Measurements from ENCODE around the gene LRG1. TPM values are rescaled to one million over a fixed set of nuclear protein-coding genes. Genes with fewer than 3 reads are reported as not detected.

The LRG1 gene, protein sequence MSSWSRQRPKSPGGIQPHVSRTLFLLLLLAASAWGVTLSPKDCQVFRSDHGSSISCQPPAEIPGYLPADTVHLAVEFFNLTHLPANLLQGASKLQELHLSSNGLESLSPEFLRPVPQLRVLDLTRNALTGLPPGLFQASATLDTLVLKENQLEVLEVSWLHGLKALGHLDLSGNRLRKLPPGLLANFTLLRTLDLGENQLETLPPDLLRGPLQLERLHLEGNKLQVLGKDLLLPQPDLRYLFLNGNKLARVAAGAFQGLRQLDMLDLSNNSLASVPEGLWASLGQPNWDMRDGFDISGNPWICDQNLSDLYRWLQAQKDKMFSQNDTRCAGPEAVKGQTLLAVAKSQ
- total RNA-seq: 1 to 10 TPM in 2 of 4 donors, under 1 TPM in 1, not detected in 1; 0.56 to 2.7 (median 2.0) TPM

DNA sequence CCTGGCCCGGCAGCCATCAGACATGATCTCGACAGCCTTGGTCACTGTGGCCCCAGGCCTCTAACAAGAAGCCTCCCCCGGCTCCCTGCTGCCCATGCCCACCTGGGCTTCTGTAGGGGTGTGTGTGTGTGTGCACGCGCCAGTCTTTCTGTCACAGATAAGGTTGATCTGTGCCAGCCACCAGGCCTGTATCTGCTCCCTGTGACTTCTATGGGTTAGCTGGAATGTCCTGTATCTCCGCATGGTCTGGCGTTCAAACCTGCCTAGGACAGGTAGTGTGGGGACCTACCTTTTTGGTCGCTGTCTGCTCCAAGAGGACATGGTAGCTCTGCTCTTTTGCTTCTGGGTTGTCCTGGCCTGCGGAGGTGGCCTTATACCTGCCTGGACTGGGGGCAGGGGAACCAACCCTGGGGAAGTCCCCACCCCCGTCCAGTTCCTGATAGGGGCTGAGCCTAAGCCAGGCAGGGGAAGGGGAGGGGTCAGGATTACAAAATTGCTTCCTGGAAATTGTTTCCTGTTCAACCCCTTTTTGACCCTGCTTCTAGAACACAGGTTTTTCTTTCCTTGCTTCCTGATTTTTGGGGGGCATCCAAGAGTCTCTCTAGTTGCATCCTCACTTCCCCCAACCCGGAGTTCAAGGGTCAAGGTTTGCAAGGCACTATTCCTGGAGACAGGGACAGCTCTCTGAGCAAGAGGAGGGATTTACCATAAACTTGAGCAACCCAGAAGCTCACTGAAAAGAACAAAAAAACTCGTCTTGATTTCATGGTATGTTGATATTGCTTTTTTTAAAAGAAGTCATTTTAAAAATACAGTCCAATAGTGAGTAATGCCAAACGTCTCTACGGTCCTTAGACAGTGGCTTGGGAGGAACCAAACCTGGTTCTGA is at the start of gene LRG1:
LRG1 (minus strand) TSS at position 344 of the 889 bp plus-strand sequence; CDS start at position 321, 23 bp downstream.
- peak; percentile 9 to 16 for DNase-seq
- intact Hi-C loops (cut with DNase I): no loop called here
- Histone ChIP-seq H3K27ac (no peak within 1 kb of the TSS), H3K9me3 (no peaks in the 10 kb centered on the region), H3K27me3 (no peaks in the 10 kb centered on the region), H3K36me3 (no peaks in the 10 kb centered on the region), H3K4me3 (replicated peaks in 1 of 3) (no peak within 1 kb of the TSS), H3K4me1 (peaks cover 8 to 9% of the 10 kb centered on the region in 2 donors)
- no peak for TF ChIP-seq POLR2A (IDR thresholded peaks at IDR 0.05)
- TF ChIP-seq, protein P1, sequence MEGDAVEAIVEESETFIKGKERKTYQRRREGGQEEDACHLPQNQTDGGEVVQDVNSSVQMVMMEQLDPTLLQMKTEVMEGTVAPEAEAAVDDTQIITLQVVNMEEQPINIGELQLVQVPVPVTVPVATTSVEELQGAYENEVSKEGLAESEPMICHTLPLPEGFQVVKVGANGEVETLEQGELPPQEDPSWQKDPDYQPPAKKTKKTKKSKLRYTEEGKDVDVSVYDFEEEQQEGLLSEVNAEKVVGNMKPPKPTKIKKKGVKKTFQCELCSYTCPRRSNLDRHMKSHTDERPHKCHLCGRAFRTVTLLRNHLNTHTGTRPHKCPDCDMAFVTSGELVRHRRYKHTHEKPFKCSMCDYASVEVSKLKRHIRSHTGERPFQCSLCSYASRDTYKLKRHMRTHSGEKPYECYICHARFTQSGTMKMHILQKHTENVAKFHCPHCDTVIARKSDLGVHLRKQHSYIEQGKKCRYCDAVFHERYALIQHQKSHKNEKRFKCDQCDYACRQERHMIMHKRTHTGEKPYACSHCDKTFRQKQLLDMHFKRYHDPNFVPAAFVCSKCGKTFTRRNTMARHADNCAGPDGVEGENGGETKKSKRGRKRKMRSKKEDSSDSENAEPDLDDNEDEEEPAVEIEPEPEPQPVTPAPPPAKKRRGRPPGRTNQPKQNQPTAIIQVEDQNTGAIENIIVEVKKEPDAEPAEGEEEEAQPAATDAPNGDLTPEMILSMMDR (IDR thresholded peaks at IDR 0.05): no peak
- 47 to 62% methylated on average over 9 to 12 of the region's 14 CpGs for WGBS, 2 donors

DNA sequence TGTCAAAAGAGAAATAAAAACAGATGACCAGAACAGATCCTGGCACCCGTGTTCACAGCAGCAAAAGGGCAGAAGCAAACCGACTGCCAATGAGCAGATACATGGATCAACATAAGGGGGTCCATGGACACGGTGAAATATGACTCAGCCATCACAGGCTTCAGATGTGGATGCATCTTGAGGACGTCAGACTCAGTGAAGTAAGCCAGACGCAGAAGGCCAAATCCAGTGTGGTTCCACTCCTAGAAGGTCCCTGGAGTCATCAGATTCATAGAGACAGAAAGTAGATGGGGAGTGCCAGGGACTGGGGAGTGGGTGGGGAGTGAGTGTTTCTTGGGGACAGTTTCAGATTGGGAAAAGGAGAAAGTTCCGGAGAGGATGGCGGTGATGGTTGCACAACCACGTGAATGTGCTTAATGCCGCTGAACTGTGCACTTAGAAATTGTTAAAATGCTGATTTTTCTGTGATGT is 48.5 kb upstream of the LRG1 start:
- H3K4me3 ChIP-seq (replicated peaks in 1 of 3): no peak overlapping the region
- peaks cover 7 to 8% of the 10 kb centered on the region in 2 donors for H3K4me1 ChIP-seq
- H3K27ac ChIP-seq: no peak overlapping the region
- no peaks in the 10 kb centered on the region for H3K36me3 ChIP-seq
- no peak for DNase-seq
- TF ChIP-seq, protein P1 (IDR thresholded peaks at IDR 0.05): no peak
- intact Hi-C loops (cut with DNase I): no loop called here
- WGBS, 2 donors: 64 to 65% methylated on average over 9 of the region's 9 CpGs
- no peaks in the 10 kb centered on the region for H3K9me3 ChIP-seq
- H3K27me3 ChIP-seq: peaks cover 16% of the 10 kb centered on the region

DNA sequence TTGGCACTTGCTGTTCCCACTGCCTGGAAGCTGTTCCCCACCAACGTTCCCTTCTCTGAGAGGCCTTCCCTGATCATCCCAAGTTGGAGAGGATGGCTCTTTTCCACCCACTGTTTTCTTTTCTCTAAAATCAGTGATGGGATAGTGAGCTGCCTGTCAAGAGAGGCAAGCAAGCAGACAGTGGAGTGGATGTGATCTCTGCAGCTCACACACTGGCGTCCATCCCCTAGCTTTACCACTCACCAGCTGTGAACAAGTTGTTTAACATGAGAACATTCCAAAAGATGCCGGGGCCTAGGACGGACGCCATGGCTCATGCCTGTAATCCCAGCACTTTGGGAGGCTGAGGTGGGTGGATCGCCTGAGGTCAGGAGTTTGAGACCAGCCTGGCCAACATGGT is 47.7 kb upstream of the LRG1 start:
- no peaks in the 10 kb centered on the region for H3K9me3 ChIP-seq
- 85 to 93% methylated on average over 6 of the region's 6 CpGs for WGBS, 2 donors
- H3K4me1 ChIP-seq: peaks cover 7 to 8% of the 10 kb centered on the region in 2 donors
- no peaks in the 10 kb centered on the region for H3K36me3 ChIP-seq
- H3K27me3 ChIP-seq: peaks cover 16% of the 10 kb centered on the region
- no peak overlapping the region for H3K27ac ChIP-seq
- intact Hi-C loops (cut with DNase I): no loop called here
- DNase-seq: no peak
- TF ChIP-seq, protein P1 (IDR thresholded peaks at IDR 0.05): no peak
- TF ChIP-seq POLR2A (IDR thresholded peaks at IDR 0.05): no peak
- H3K4me3 ChIP-seq (replicated peaks in 1 of 3): no peak overlapping the region

DNA sequence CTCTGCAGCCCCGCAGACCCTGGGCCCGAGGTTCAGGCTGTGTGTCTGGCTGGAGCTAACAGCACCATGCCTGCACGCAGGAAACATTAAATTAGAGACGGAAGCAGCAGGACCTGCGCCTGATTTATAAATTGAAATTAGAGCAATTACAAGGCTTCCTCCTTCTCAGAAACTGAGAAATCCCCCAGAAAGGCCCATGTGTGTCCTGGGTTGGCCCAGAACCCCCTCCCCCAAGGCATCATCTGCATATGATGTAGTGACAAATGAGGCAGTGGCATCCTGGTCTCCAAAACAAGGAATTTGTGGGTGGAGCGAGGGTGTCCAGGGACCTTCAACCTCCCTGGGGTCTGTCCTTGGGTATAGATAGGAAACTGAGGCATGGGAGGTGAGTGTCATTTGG is 46.9 kb upstream of the LRG1 start:
- TF ChIP-seq POLR2A (IDR thresholded peaks at IDR 0.05): no peak
- TF ChIP-seq, protein P1 (IDR thresholded peaks at IDR 0.05): no peak
- H3K27me3 ChIP-seq: peaks cover 22% of the 10 kb centered on the region
- no peak for DNase-seq
- peaks cover 7 to 8% of the 10 kb centered on the region in 2 donors for H3K4me1 ChIP-seq
- no peaks in the 10 kb centered on the region for H3K36me3 ChIP-seq
- intact Hi-C loops (cut with DNase I): no loop called here
- H3K27ac ChIP-seq: no peak overlapping the region
- WGBS, 2 donors: 92 to 100% methylated on average over 4 to 6 of the region's 6 CpGs
- H3K4me3 ChIP-seq (replicated peaks in 1 of 3): no peak overlapping the region
- H3K9me3 ChIP-seq: no peaks in the 10 kb centered on the region
